CD4-positive, alpha-beta T cell (primary cell): ENCODE measurements around the gene CD109. TPM values are rescaled to one million over a fixed set of nuclear protein-coding genes. Genes with fewer than 3 reads are reported as not detected.
"Not testable (repeated sequence)": the region's sequence is repeated elsewhere in the genome, so short reads cannot be mapped to it uniquely, and the experiment has no call there.

ENCODE experiments used
- ATAC-seq: fragments of 200-7000 bp; cut with Tn5 transposase; one replicate; pipeline ENCODE4 v1.10.0; 2022; ENCODE audit warnings: mild to moderate bottlenecking; ENCODE audit not compliant: poor library complexity
- CTCF ChIA-PET: fragments of 350-600 bp; sonication (Branson Sonifier 250); formaldehyde crosslinking; loops from one replicate; lab custom pipeline; 2021; ENCODE audit warnings: antibody characterized with exemption, inconsistent platforms; lab: Charles Lee
- POLR2A ChIA-PET: fragments of 350-600 bp; sonication (Branson Sonifier 250); formaldehyde crosslinking; loops from one replicate; lab custom pipeline; 2021; ENCODE audit warnings: antibody characterized with exemption, inconsistent platforms; lab: Charles Lee
- DNase-seq, 14 experiments: peaks; one replicate each; pipeline ENCODE4 v3.0.0-alpha.2; 2013 to 2020; ENCODE audit warnings: mixed read lengths in 2 of 14
- H3K27ac ChIP-seq, 2 donors: one replicate each; pipeline versions ENCODE4 v1.5.1 to v1.7.0; 2013; ENCODE audit warnings: low read length in 2 of 2, low read depth in 1 of 2, mild to moderate bottlenecking in 1 of 2
- H3K27me3 ChIP-seq, 2 experiments: 1 replicate in 1 of 2; 2 replicates in 1 of 2; pipeline versions ENCODE4 v1.6.1 to v1.7.0; 2013; ENCODE audit warnings: low read length in 2 of 2, control low read depth in 1 of 2, mild to moderate bottlenecking in 1 of 2, moderate library complexity in 1 of 2; ENCODE audit not compliant: insufficient read depth in 2 of 2, control insufficient read depth in 1 of 2
- H3K36me3 ChIP-seq: one replicate; pipeline ENCODE4 v1.6.1; 2013; ENCODE audit warnings: low read length, control low read depth; ENCODE audit not compliant: insufficient read depth
- H3K4me1 ChIP-seq: one replicate; pipeline ENCODE4 v1.6.1; 2013; ENCODE audit warnings: low read length, control low read depth; ENCODE audit not compliant: insufficient read depth
- H3K4me3 ChIP-seq: one replicate; pipeline ENCODE4 v1.5.1; 2013; ENCODE audit warnings: mild to moderate bottlenecking, low read length, moderate library complexity
- H3K9me3 ChIP-seq, 2 experiments: 1 replicate in 1 of 2; 2 replicates in 1 of 2; pipeline versions ENCODE4 v1.6.1 to v1.7.0; 2013; ENCODE audit warnings: low read length in 2 of 2, mild to moderate bottlenecking in 2 of 2, control low read depth in 1 of 2, moderate library complexity in 1 of 2; ENCODE audit not compliant: control insufficient read depth in 1 of 2, insufficient read depth in 1 of 2
- H3K27ac Mint-ChIP-seq: one replicate; pipeline ENCODE4 v1.8.0; 2020; ENCODE audit warnings: mixed read lengths
- H3K27me3 Mint-ChIP-seq: one replicate; pipeline ENCODE4 v1.8.0; 2021; ENCODE audit warnings: mixed read lengths
- H3K36me3 Mint-ChIP-seq: one replicate; pipeline ENCODE4 v1.8.0; 2021; ENCODE audit warnings: low read depth, mixed read lengths
- H3K4me1 Mint-ChIP-seq: one replicate; pipeline ENCODE4 v1.8.0; 2021; ENCODE audit warnings: low read depth, mixed read lengths
- H3K4me3 Mint-ChIP-seq: one replicate; pipeline ENCODE4 v1.8.0; 2020; ENCODE audit warnings: mild to moderate bottlenecking, mixed read lengths
- H3K9me3 Mint-ChIP-seq: one replicate; pipeline ENCODE4 v1.8.0; 2020; ENCODE audit warnings: mixed read lengths
- CTCF ChIP-seq: fragments of 200-600 bp; IDR thresholded peaks from one replicate; pipeline ENCODE4 v1.8.0; 2022; ENCODE audit warnings: antibody characterized with exemption, mild to moderate bottlenecking
- intact Hi-C, 2 experiments: fragments of 100-400 bp; cut with DNase I in 1 of 2; cut with micrococcal nuclease in 1 of 2; formaldehyde crosslinking; loops; one replicate each; pipeline versions ENCODE4 v1.15.1 to v1.9.0; 2023 to 2025; cut with DNase I, micrococcal nuclease
- total RNA-seq, 174 experiments: library from RNA in 2 of 174; stranded (reverse) in 2 of 174; gene quantifications; one replicate each; pipeline ENCODE4 v1.2.3 and lab custom pipeline; 2021 to 2026

Gene CD109
- total RNA-seq, 2 experiments from 2014 or later: 0.75 to 0.80 TPM

GRCh38 chr6:73675466-73676098 is 20.4 kb upstream of the CD109 start:
- peak; percentile 75 for ATAC-seq
- peaks cover 4% of the 10 kb centered on the region for H3K4me1 Mint-ChIP-seq
- no peaks in the 10 kb centered on the region for H3K36me3 ChIP-seq
- ChIA-PET CTCF (interaction anchor here (1.0 to 1.8 kb wide), 8 partner anchors 11 to 1533 kb away, joined by 3 to 12 read pairs (median 4); no protein-coding TSS in a partner anchor), POLR2A (no interaction called here)
- intact Hi-C loops: loop anchor here (1.0 to 2.0 kb wide), 4 partner anchors 57 to 1534 kb away; no protein-coding TSS in a partner anchor
- H3K27me3 ChIP-seq: peaks cover 0 to 2% of the 10 kb centered on the region in 2 experiments
- H3K27me3 Mint-ChIP-seq: peaks cover 19% of the 10 kb centered on the region
- H3K9me3 Mint-ChIP-seq: no peaks in the 10 kb centered on the region
- DNase-seq: peak; percentile 33 to 80 (median 56)
- H3K36me3 Mint-ChIP-seq: no peaks in the 10 kb centered on the region
- TF ChIP-seq CTCF: peak; percentile 91
- no peaks in the 10 kb centered on the region for H3K9me3 ChIP-seq
- H3K4me3 ChIP-seq: no peak overlapping the region
- H3K4me3 Mint-ChIP-seq: no peak overlapping the region
- H3K4me1 ChIP-seq: no peaks in the 10 kb centered on the region
- no peak overlapping the region for H3K27ac ChIP-seq
- no peak overlapping the region for H3K27ac Mint-ChIP-seq

DNA sequence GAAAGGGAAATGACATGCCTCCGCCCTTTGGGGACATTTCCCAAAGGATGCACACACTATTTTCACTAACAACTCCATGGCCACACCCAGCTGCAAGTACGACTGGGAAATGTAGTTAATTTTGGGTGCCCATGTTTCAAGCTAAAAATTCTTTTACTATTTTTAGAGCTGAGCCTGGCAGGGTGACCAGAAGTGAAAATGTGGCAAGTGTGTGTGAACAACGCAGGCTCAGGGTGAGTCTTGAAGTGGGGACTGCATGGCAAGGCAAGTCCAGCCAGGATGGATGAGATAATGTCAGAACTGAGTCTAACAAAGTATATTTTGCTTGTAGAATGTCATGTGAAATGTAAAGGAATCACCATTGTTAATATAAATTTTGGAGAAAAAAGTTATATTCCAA is 17.0 kb upstream of the CD109 start:
- DNase-seq (no peak), ATAC-seq (no peak)
- Histone ChIP-seq H3K27me3 (peaks cover 0 to 2% of the 10 kb centered on the region in 2 experiments), H3K27ac (no peak overlapping the region), H3K4me3 (no peak overlapping the region), H3K9me3 (peaks cover 0 to 7% of the 10 kb centered on the region in 2 experiments), H3K36me3 (no peaks in the 10 kb centered on the region), H3K4me1 (no peaks in the 10 kb centered on the region)
- no peak overlapping the region for H3K27ac Mint-ChIP-seq
- TF ChIP-seq CTCF: no peak
- H3K27me3 Mint-ChIP-seq: peaks cover 10% of the 10 kb centered on the region
- CTCF ChIA-PET: no interaction called here
- no peaks in the 10 kb centered on the region for H3K9me3 Mint-ChIP-seq
- no peaks in the 10 kb centered on the region for H3K36me3 Mint-ChIP-seq
- POLR2A ChIA-PET: interaction anchor here (0.6 kb wide), 1 partner anchor 329 kb away, joined by 4 read pairs; no protein-coding TSS in a partner anchor
- H3K4me3 Mint-ChIP-seq: no peak overlapping the region
- intact Hi-C loops: no loop called here
- H3K4me1 Mint-ChIP-seq: peaks cover 4% of the 10 kb centered on the region

DNA sequence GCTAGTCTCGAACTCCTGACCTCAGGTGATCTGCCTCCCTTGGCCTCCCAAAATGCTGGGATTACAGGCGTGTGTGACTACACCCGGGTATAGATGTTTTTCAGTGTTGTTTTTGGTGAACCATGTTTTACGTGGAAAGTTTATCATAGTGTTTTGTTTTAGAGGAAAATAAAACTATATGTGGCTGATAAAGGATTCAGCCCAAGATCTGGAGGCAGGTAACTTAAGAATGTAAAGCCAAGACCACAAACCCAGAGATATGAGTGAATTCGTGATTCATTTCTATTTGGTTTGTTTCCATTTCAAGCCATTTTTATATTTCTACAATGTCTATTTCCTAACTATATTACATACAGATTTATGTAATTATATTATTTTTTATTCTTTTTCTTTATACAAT is 16.2 kb upstream of the CD109 start:
- H3K36me3 Mint-ChIP-seq, CTCF ChIA-PET: not testable (repeated sequence)
- POLR2A ChIA-PET: interaction anchor here (0.6 kb wide), 1 partner anchor 330 kb away, joined by 4 read pairs; no protein-coding TSS in a partner anchor

More for the DNA sequence above, 16.2 kb upstream of the CD109 start:
- H3K27me3 Mint-ChIP-seq, H3K4me3 Mint-ChIP-seq, H3K4me1 ChIP-seq, intact Hi-C loops, H3K27me3 ChIP-seq, H3K27ac Mint-ChIP-seq, ATAC-seq, H3K4me3 ChIP-seq, H3K36me3 ChIP-seq, DNase-seq, H3K9me3 Mint-ChIP-seq, H3K27ac ChIP-seq, H3K9me3 ChIP-seq, H3K4me1 Mint-ChIP-seq: not testable (repeated sequence)
